Stimulated activated CD4-positive, alpha-beta T cell treated with anti-CD3 and anti-CD28 coated beads, Interleukin-12 subunit alpha, Interleukin-12 subunit beta, amount 100 ng/mL, for 24 hours (primary cell): ENCODE results near the gene PHF20.
"Not testable (repeated sequence)": the region's sequence is repeated elsewhere in the genome, so short reads cannot be mapped to it uniquely, and the experiment has no call there.

Experiments
- DNase-seq, 2 experiments: peaks; one replicate each; pipeline ENCODE4 v3.0.0-alpha.2; 2020; ENCODE audit warnings: low read depth in 2 of 2

Gene PHF20

DNA sequence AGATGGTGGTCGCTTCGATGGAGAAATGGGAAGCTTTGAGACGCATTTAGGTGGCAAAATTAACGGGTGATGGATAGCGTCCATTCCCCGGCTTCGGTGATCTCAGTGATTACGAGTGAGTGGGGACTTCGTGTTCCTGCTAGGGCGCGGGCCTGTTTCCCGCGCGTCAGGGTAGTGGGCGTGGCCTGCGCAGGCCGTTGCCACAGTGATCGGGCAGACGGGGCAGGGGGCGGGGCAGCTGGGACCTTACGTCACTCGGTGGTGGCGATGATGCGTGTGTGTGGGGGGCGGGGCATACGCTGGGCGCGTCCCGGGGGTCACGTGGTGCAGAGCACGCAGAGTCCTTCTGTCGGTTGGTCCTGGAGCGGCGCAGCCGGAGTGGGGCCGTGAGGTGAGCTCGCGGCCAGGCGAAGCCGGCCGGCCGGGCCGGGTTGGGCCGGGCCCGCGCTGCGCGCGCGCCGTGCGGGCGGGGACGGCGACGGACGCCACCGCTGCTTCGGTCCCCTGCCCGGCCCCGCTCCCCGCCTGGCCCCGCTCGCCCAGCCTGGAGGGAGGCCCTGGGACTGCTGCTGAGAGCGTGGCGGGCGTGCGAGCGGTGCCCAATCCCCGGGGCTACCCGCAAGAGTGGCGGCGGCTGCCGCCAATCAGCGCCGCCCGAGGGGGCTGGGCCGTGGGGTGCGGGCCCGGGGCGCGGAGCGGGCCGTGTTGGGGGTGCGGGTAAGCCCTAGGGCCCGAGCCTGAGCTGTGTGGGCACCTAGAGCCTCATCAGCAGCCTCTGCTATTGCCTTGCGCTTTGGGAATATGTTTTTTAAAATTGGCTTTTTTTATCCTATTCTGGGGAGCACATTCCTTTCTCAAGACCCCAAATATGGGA lies at the start of gene PHF20:
TSS of gene PHF20 (plus strand) at position 327 of the 874 bp plus-strand sequence. CDS start 29,508 bp downstream, outside the sequence.
- peak; percentile 99 for DNase-seq

- DNase-seq: not testable (repeated sequence)
Measured at GRCh38 chr20:35723275-35723639, 48.6 kb upstream of the PHF20 start.

DNA sequence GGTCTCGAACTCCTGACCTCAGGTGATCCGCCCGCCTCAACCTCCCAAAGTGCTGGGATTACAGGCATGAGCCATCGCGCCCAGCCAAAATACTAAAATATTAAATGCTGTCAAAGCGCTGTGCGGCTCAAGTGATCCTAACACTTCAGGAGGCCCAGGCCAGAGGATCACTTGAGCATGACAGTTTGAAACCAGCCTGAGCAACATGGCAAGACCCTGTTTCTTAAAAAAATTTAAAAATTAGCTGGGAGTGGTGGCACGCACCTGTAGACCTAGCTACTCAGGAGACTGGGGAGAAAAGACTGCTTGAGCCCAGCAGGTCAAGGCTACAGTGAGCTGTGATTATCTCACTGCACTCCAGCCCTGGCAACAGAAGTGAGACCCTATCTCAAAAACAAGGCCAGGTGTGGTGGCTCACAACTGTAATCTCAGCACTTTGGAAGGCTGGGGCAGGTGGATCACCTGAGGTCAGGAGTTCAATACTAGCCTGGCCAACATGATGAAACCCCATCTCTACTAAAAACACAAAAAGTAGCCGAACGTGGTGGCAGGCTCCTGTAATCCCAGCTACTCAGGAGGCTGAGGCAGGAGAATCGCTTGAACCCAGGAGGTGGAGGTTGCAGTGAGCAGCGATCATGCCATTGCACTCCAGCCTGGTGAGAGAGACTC lies 48.0 kb upstream of the PHF20 start:
- DNase-seq: not testable (repeated sequence)

GRCh38 chr20:35724321-35725230 lies 47.2 kb upstream of the PHF20 start:
- no peak for DNase-seq

GRCh38 chr20:35726842-35727711 lies 44.7 kb upstream of the PHF20 start:
- no peak for DNase-seq

DNA sequence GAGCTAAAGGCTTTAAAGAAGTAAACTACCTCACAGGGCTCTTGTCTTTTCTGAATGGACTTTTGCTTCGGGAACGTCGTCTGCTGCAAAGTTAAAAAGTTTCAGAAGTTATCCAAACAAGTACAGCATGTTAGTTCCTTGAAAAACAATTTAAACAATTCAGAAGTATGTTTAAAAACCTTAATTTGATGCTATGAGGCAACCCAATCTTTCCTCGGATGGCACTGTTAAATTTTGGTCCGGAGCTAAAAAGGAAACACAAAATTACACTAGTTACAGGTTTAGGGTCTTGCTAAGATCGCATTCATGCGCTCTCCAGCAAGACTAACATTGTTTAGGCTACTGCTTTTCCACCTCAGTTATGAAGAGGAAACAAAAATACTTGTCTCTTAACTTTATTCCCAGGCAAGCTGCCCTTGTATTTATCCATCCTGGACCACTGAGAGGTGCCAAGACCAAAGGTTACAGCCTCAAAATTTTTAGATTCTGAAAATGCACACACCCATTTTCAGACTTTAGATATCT lies 42.5 kb upstream of the PHF20 start:
- no peak for DNase-seq

DNA sequence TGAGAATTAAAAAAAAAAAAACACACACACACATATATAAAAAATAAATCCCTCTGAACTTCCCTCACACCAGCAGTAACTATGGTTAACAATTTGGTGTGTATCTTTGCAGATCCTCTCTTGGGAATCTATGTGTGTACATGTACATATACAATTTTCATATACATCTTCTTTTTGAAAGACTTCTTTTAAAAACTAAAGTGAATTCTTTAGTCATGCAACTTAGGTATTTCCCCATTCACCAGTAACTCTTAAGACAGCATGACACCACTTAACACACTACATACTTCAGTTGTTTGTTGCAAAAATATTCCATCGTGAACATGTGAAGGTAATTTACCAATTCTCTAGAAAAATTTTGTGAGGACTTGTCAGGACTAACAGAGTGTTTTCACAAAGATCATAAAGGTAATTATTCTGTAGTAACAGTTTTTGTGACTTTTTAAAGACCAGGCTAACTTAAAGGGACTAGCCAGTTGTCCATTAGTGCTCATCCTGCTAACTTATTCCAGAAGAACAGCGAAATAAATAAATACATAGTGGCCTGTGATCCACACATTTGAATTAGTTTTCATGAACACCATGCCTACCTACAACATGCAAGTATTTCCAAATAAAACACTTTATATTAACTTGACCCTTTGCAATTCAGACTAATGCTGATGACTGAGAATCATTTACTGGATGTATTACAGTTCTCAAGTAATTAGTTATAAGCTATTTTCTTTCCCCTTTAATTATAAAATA lies 41.8 kb upstream of the PHF20 start:
- DNase-seq: no peak

GRCh38 chr20:35730583-35731468 lies 41.0 kb upstream of the PHF20 start:
- no peak for DNase-seq

DNA sequence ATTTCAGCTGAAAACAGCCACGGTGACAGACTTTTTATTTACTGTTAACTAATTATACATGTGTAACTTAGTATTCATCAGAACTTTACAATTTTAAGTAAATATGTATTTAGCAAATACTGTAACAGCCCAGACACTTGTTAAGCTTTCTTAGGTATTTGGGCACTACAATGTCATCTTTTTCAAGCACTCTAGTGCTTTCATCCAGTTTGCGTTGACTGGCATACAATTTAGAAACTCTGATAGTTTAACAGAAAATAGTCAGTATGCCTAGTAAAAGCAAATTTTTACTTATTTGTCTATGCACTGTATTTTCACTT lies 40.4 kb upstream of the PHF20 start:
- DNase-seq: no peak

DNA sequence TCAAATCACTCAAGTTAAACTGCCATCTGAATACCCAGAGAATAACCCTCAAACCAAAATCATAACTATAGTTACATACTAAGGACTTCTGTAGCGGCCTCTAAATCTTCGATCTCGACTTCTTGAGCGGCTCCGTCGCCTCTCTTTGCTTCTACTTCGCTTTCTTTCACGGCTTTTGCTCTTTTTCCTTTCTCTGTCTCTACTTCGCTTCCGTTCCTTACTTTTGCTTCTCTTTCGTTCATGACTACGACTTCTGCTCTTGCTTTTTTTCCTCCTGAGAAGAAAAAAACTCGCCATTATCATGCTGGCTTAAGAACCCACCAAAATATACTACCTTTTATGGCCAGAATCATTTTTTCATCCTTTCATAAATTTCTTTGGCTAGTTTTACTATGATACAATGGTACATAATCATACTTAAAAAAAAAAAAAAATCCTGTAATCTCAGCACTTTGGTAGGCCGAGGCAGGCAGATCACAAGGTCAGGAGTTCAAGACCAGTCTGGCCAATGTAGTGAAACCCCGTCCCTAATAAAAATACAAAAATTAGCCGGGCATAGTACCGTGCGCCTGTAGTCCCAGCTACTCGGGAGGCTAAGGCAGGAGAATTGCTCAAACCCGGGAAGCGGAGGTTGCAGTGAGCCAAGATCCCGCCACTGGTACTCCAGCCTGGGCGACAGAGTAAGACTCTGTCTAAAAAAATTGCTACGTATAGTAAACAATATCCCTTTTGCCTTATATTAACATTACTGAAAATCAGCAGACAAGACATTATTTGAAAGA lies 39.8 kb upstream of the PHF20 start:
- DNase-seq: no peak

DNA sequence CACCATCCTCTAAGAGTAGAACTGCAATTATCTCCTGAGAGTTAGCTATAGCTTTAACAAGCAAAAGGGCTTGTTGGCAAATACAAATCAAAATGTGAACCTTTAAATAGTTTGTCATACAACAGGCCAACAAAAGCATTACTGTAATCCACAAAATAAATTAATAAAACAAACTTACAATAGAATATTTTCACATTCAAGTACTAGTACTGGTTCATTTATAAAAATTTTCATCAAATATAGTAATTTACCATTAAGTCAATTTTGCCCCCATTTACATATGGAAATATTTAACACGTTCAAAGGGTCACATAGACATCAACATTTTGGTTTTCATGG lies 39.2 kb upstream of the PHF20 start:
- DNase-seq: no peak

DNA sequence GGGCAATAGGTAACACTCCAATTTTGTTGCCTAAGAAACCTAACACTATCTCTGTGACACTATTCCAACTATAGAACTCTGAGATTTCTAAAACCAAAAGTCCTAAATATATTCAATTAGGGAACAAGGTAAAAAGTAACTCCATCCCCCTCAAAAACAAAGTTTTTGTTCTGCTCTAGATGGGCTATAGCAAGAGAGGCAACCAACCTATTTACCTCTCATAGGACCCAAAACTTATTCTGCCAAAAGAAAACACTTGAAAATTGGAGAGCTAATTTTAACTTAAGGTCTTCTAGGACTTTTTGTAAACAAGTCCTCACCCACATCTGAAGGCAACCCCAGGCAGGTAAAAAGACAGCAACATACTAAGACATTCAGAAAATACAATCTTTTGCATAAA lies 37.4 kb upstream of the PHF20 start:
- no peak for DNase-seq

- no peak for DNase-seq
Measured at GRCh38 chr20:35734777-35735649, 36.8 kb upstream of the PHF20 start.

GRCh38 chr20:35735826-35736470 lies 35.9 kb upstream of the PHF20 start:
- DNase-seq: no peak

DNA sequence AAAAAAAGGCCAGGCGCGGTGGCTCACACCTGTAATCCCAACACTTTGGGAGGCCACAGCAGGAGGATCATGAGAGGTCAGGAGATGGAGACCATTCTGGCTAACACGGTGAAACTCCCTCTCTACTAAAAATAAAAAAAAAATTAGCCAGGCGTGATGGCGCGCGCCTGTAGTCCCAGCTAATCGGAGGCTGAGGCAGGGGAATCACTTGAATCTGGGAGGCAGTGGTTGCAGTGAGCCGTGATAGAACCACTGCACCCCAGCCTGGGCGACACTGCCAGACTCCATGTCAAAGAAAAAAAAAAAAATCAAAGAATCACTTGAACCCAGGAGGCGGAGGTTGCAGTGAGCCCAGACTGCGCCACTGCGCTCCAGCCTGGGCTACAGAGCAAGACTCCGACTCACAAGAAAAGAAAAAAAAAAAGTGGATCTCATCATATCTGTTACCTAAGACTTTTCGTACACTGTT lies 33.9 kb upstream of the PHF20 start:
- DNase-seq: no peak

GRCh38 chr20:35738410-35739179 lies 33.2 kb upstream of the PHF20 start:
- no peak for DNase-seq
